ENCODE data around the gene SNX25.

Gene SNX25

GRCh38 chr4:185384930-185385331 lies 175.5 kb downstream of the SNX25 start:
- Mint-ChIP-seq H3K36me3 (ENCODE audit: low read depth) (peaks cover 14% of the 10 kb centered on the region), H3K4me3 (no peak overlapping the region), H3K4me1 (ENCODE audit: low read depth) (peaks cover 10% of the 10 kb centered on the region), H3K9me3 (peaks cover 8% of the 10 kb centered on the region), H3K27me3 (peaks cover 22% of the 10 kb centered on the region), H3K27ac (no peak overlapping the region)

DNA sequence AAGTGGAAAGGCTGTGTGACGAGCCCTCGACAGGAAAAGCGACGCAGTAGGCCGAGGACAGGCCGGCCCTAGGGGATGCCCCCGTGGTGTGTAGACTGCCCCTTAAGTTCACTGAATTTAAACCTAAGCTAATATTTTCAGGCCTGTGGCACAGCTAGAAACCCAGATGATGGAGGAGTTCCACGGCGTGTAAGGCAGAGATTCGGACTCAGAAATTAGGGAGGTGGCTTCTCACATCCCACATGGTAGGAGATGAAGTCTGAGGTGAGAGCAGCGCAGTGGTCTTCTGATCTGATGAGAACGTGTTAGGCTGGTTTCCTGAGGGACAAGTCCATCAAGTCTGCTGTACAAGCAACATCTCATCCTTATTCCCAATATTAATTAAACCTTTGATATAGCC lies 178.6 kb downstream of the SNX25 start:
- Mint-ChIP-seq H3K4me3 (no peak overlapping the region), H3K4me1 (ENCODE audit: low read depth) (peaks cover 10% of the 10 kb centered on the region), H3K27me3 (peaks cover 22% of the 10 kb centered on the region), H3K9me3 (no peaks in the 10 kb centered on the region), H3K27ac (no peak overlapping the region), H3K36me3 (ENCODE audit: low read depth) (no peaks in the 10 kb centered on the region)

- Mint-ChIP-seq H3K9me3 (no peaks in the 10 kb centered on the region), H3K27ac (no peak overlapping the region), H3K4me3 (no peak overlapping the region), H3K27me3 (peaks cover 1% of the 10 kb centered on the region), H3K4me1 (ENCODE audit: low read depth) (peaks cover 20% of the 10 kb centered on the region), H3K36me3 (ENCODE audit: low read depth) (peaks cover 6% of the 10 kb centered on the region)
Observed at GRCh38 chr4:185390941-185391340, 181.5 kb downstream of the SNX25 start.

- Mint-ChIP-seq H3K4me1 (ENCODE audit: low read depth) (peaks cover 24% of the 10 kb centered on the region), H3K27ac (no peak overlapping the region), H3K27me3 (no peaks in the 10 kb centered on the region), H3K9me3 (no peaks in the 10 kb centered on the region), H3K36me3 (ENCODE audit: low read depth) (peaks cover 6% of the 10 kb centered on the region), H3K4me3 (no peak overlapping the region)
Observed at GRCh38 chr4:185392156-185392555, 182.8 kb downstream of the SNX25 start.

DNA sequence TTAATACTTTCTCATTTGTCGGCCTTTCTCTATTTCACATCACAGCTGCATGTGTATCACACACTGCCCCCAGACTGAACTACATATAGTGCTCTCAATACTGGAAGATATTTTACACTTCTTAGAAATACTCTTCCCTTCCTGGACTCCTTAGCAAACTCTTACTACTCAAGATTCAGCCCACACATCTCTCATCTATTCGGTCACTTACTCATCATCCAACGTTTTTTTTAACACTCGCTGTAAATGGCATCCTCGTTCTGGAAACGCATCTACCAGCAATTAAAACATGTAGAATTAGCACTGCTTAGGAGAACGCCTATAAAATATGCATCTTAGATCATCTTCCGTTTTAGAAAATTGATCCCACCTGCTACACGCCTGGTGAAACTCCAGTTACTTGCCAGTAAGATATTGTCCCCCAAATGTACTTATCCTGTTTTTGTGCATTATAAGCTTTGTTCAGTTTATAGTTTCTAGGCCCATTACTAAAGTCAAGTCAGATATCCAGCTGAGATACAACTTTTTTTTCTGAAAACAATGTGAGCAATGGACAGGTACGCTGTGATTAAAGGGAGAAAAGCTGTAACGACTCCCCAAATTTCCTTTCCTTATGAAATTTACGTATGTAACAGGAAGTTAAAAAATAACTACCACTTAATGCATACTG lies 185.3 kb downstream of the SNX25 start:
- H3K4me1 Mint-ChIP-seq (ENCODE audit: low read depth) = peaks cover 43% of the 10 kb centered on the region
- peak overlapping the region; percentile 96 for H3K27ac Mint-ChIP-seq
- H3K9me3 Mint-ChIP-seq = no peaks in the 10 kb centered on the region
- H3K36me3 Mint-ChIP-seq (ENCODE audit: low read depth) = peaks cover 26% of the 10 kb centered on the region
- peak overlapping the region; percentile 94 for H3K4me3 Mint-ChIP-seq
- H3K27me3 Mint-ChIP-seq = no peaks in the 10 kb centered on the region

DNA sequence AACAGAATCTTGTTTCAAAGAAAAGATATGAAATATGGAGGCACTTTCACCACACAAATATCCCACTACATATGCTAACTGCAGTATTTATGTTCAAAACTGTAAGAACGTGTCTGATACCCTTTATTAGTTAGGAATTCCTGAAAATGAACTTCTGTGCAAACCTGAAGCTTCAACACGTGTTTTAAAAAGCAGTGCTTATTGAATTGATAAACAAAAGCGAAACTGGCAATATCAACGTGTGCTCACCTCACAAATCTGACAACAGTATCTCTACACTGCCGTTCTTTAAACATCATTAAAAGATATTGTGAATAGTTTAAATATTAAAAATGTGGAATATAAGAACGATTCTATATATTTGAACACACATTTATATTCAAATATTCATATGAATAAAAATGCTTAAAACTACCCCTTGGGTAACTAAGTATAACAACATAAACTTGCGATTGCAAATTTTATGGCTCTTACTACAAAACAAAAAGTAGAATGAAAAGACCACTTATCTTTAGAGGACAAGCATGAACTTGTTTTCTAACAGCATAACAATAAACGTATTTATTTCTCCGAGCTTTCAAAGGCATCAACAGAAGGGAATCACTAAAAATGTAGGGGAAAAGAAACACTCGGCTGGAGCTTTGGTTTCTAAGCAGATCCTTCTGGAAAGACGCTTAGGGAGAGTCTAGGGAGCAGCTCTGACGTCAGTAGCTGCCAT lies 186.0 kb downstream of the SNX25 start, which contains the start of gene LRP2BP:
Gene LRP2BP, minus strand, starts transcription at position 687 of the 718 bp plus-strand sequence. CDS start 17,738 bp downstream, outside the sequence.
- H3K27ac Mint-ChIP-seq = peak within 1 kb of the TSS; percentile 96
- no peaks in the 10 kb centered on the region for H3K9me3 Mint-ChIP-seq
- H3K36me3 Mint-ChIP-seq (ENCODE audit: low read depth) = peaks cover 32% of the 10 kb centered on the region
- peak within 1 kb of the TSS; percentile 94 for H3K4me3 Mint-ChIP-seq
- H3K4me1 Mint-ChIP-seq (ENCODE audit: low read depth) = peaks cover 43% of the 10 kb centered on the region
- H3K27me3 Mint-ChIP-seq = no peaks in the 10 kb centered on the region

- Mint-ChIP-seq H3K27me3 (no peaks in the 10 kb centered on the region), H3K36me3 (ENCODE audit: low read depth) (peaks cover 38% of the 10 kb centered on the region), H3K9me3 (no peaks in the 10 kb centered on the region), H3K4me1 (ENCODE audit: low read depth) (peaks cover 43% of the 10 kb centered on the region), H3K27ac (peak overlapping the region; percentile 96), H3K4me3 (peak overlapping the region; percentile 94)
Observed at GRCh38 chr4:185395956-185396723, 186.7 kb downstream of the SNX25 start.

- Mint-ChIP-seq H3K27me3 (no peaks in the 10 kb centered on the region), H3K36me3 (ENCODE audit: low read depth) (peaks cover 42% of the 10 kb centered on the region), H3K9me3 (no peaks in the 10 kb centered on the region), H3K4me3 (peak within 1 kb of the TSS; percentile 94), H3K4me1 (ENCODE audit: low read depth) (peaks cover 43% of the 10 kb centered on the region), H3K27ac (peak within 1 kb of the TSS; percentile 96)
Observed at GRCh38 chr4:185396724-185397385, 187.5 kb downstream of the SNX25 start, which contains the start of gene ANKRD37. ANKRD37 (plus strand) TSS chr4:185396841; CDS start chr4:185396924, 83 bp downstream.

DNA sequence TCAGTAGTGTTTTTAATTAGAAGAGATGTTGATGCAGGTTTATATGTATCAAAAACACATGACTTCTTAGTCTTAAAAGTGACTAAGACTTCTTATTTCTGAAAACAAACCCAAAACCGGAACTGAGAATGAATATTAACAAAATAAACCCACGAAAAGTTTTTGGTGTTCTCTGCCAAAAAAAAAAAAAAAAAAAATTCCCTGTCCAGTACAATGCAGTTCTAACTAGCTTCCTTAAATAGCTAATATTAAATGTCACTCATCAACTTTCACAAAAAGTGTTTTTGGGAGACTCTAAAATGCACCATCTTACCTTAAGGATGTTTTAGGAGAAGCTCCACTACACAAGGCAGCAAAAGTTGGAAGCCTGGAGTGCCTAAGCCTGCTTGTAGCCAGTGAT lies 189.2 kb downstream of the SNX25 start:
- Mint-ChIP-seq H3K4me3 (no peak overlapping the region), H3K36me3 (ENCODE audit: low read depth) (peaks cover 49% of the 10 kb centered on the region), H3K27me3 (no peaks in the 10 kb centered on the region), H3K27ac (no peak overlapping the region), H3K9me3 (no peaks in the 10 kb centered on the region), H3K4me1 (ENCODE audit: low read depth) (peaks cover 41% of the 10 kb centered on the region)

DNA sequence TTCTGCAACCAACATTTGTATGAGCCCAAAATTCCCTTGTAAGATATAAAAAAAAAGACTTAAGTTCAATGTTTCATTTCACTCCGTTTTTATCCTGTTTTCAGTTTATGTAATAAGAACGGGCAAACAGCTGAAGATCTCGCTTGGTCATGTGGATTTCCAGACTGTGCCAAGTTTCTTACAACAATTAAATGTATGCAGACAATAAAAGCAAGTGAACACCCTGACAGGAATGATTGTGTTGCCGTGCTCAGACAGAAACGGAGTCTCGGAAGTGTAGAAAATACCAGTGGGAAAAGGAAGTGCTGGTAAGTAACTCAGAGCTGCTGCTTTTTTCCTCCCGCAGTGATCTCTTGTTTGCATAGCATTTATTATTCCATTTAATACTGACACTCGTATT lies 190.1 kb downstream of the SNX25 start:
- Mint-ChIP-seq H3K4me1 (ENCODE audit: low read depth) (peaks cover 33% of the 10 kb centered on the region), H3K9me3 (no peaks in the 10 kb centered on the region), H3K36me3 (ENCODE audit: low read depth) (peaks cover 50% of the 10 kb centered on the region), H3K27me3 (no peaks in the 10 kb centered on the region), H3K4me3 (no peak overlapping the region), H3K27ac (no peak overlapping the region)

DNA sequence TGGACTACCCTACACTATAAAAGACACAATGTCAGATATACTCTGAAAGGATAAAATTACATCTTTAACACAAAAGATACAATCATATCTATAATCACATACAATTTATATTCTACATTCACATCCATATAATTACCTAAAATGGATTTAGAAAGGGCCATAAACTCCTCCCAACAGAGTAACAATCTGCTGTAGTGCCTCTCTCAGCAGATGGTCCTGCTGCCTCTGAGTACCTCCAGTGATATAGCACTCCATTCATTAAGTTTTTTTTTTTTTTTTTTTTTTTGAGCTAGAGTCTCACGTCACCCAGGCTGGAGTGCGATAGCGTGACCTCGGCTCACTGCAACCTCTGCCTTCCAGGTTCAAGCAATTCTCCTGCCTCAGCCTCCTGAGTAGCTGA lies 194.6 kb downstream of the SNX25 start:
- peaks cover 54% of the 10 kb centered on the region for H3K36me3 Mint-ChIP-seq (ENCODE audit: low read depth)

GRCh38 chr4:185405296-185405999 lies 196.1 kb downstream of the SNX25 start:
- H3K4me3 Mint-ChIP-seq = no peak overlapping the region
- H3K4me1 Mint-ChIP-seq (ENCODE audit: low read depth) = no peaks in the 10 kb centered on the region
- no peaks in the 10 kb centered on the region for H3K27me3 Mint-ChIP-seq
- H3K27ac Mint-ChIP-seq = no peak overlapping the region
- H3K36me3 Mint-ChIP-seq (ENCODE audit: low read depth) = peaks cover 47% of the 10 kb centered on the region
- no peaks in the 10 kb centered on the region for H3K9me3 Mint-ChIP-seq

More for the DNA sequence above, 194.6 kb downstream of the SNX25 start:
- Mint-ChIP-seq H3K27ac (no peak overlapping the region), H3K4me1 (ENCODE audit: low read depth) (peaks cover 3% of the 10 kb centered on the region), H3K9me3 (no peaks in the 10 kb centered on the region), H3K4me3 (no peak overlapping the region), H3K27me3 (no peaks in the 10 kb centered on the region)

GRCh38 chr4:185408432-185408831 lies 199.0 kb downstream of the SNX25 start:
- no peaks in the 10 kb centered on the region for H3K9me3 Mint-ChIP-seq
- H3K27me3 Mint-ChIP-seq = no peaks in the 10 kb centered on the region
- H3K4me3 Mint-ChIP-seq = no peak overlapping the region
- no peaks in the 10 kb centered on the region for H3K4me1 Mint-ChIP-seq (ENCODE audit: low read depth)
- no peak overlapping the region for H3K27ac Mint-ChIP-seq
- peaks cover 39% of the 10 kb centered on the region for H3K36me3 Mint-ChIP-seq (ENCODE audit: low read depth)

DNA sequence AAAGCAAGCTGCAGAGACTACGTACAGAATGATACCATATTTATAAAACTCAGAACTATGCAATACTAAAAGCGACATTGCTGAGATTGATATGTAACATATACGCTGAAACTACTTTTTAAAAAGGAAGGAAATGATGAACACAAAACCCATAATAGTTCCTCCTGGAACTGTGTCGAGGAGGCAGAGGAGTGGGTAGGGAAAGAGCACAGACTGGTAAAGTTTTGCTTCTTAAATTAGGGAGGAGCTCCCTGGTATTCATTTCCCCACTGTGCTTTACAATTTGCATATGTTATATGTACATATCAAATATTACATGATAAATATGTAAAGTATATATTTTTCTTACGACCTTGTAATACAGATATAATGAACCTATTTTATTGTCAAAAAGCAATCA lies 202.5 kb downstream of the SNX25 start:
- Mint-ChIP-seq H3K4me3 (no peak overlapping the region), H3K9me3 (no peaks in the 10 kb centered on the region), H3K27me3 (no peaks in the 10 kb centered on the region), H3K36me3 (ENCODE audit: low read depth) (peaks cover 34% of the 10 kb centered on the region), H3K4me1 (ENCODE audit: low read depth) (no peaks in the 10 kb centered on the region), H3K27ac (no peak overlapping the region)

Data from stimulated activated naive CD8-positive, alpha-beta T cell treated with anti-CD3 and anti-CD28 coated beads, Interleukin-15, Interleukin-2, amounts not matched to agents 100 ng/mL and 50 ng/mL, for 24 hours (primary cell).